IMR-90 (cell line): Measurements from ENCODE around the gene MTFR1L. TPM values are rescaled to one million over a fixed set of nuclear protein-coding genes. Genes with fewer than 3 reads are reported as not detected.

Experiments
- ATAC-seq: fragments of 200-7000 bp; cut with Tn5 transposase; 2 replicates; pipeline ENCODE4 v1.9.1; 2020; ENCODE audit warnings: low read depth, mild to moderate bottlenecking, moderate library complexity
- BruUV-seq: library from RNA; stranded (reverse); fragments of 400-500 nt; replicated peaks from 2 replicates; lab custom pipeline; 2021; lab: Mats Ljungman, UMichigan
- CTCF ChIA-PET: fragments of 300-600 bp; formaldehyde crosslinking; extraction: SDS; loops from one replicate; lab custom pipeline; 2021; ENCODE audit warnings: antibody characterized with exemption; lab: Yijun Ruan, JAX
- POLR2A ChIA-PET: fragments of 300-600 bp; sonication (Branson Sonifier 250); formaldehyde crosslinking; loops from one replicate; lab custom pipeline; 2022; ENCODE audit warnings: antibody characterized with exemption; ENCODE audit not compliant: unreplicated experiment; lab: Charles Lee
- DNase-seq: peaks from one replicate; pipeline ENCODE4 v3.0.0; 2013
- H2AFZ ChIP-seq: replicated peaks from 2 replicates; pipeline ENCODE3; 2013; ENCODE audit warnings: low read length, mild to moderate bottlenecking; ENCODE audit not compliant: poor library complexity
- H2AK5ac ChIP-seq: 2 replicates; pipeline ENCODE4 v1.6.1; 2013; ENCODE audit warnings: low read depth, low read length, inconsistent platforms
- H2AK9ac ChIP-seq: replicated peaks from 2 replicates; pipeline ENCODE3; 2013; ENCODE audit warnings: mild to moderate bottlenecking, low read depth, low read length, moderate library complexity; ENCODE audit not compliant: poor library complexity
- H2BK120ac ChIP-seq: 2 replicates; pipeline ENCODE4 v1.6.1; 2013; ENCODE audit warnings: low read depth, low read length, inconsistent platforms
- H2BK15ac ChIP-seq: 3 replicates; pipeline ENCODE4 v1.6.1; 2013; ENCODE audit warnings: low read depth, low read length, inconsistent platforms
- H2BK20ac ChIP-seq: 2 replicates; pipeline ENCODE4 v1.6.1; 2013; ENCODE audit warnings: low read depth, mild to moderate bottlenecking, inconsistent platforms, low read length, moderate library complexity
- H2BK5ac ChIP-seq: 2 replicates; pipeline ENCODE4 v1.6.1; 2013; ENCODE audit warnings: mild to moderate bottlenecking, low read depth, low read length, inconsistent platforms; ENCODE audit not compliant: poor library complexity, severe bottlenecking
- H3K14ac ChIP-seq: replicated peaks from 2 replicates; pipeline ENCODE4 v1.6.1; 2013; ENCODE audit warnings: low read depth, low read length, inconsistent platforms
- H3K18ac ChIP-seq: 2 replicates; pipeline ENCODE4 v1.6.1; 2013; ENCODE audit warnings: low read depth, low read length, control low read depth
- H3K23ac ChIP-seq: 2 replicates; pipeline ENCODE4 v1.6.1; 2013; ENCODE audit warnings: low read depth, low read length, inconsistent platforms
- H3K27ac ChIP-seq: 2 replicates; pipeline ENCODE4 v1.5.1; 2013; ENCODE audit warnings: mild to moderate bottlenecking, control low read depth, low read length; ENCODE audit not compliant: insufficient read depth
- H3K27me3 ChIP-seq: 2 replicates; pipeline ENCODE4 v1.6.1; 2013; ENCODE audit warnings: low read length; ENCODE audit not compliant: control insufficient read depth, insufficient read depth
- H3K36me3 ChIP-seq: 2 replicates; pipeline ENCODE4 v1.6.1; 2013; ENCODE audit warnings: low read length, mixed read lengths; ENCODE audit not compliant: control insufficient read depth, insufficient read depth
- H3K4ac ChIP-seq: 2 replicates; pipeline ENCODE4 v1.6.1; 2013; ENCODE audit warnings: low read depth, low read length, inconsistent platforms
- H3K4me1 ChIP-seq: 2 replicates; pipeline ENCODE4 v1.6.1; 2013; ENCODE audit warnings: low read length, mixed read lengths; ENCODE audit not compliant: control insufficient read depth, insufficient read depth
- H3K4me2 ChIP-seq: 2 replicates; pipeline ENCODE4 v1.6.1; 2013; ENCODE audit warnings: low read depth, mild to moderate bottlenecking, control low read depth, low read length, moderate library complexity
- H3K4me3 ChIP-seq: 2 replicates; pipeline ENCODE4 v1.5.1; 2013; ENCODE audit warnings: low read depth, mild to moderate bottlenecking, control low read depth, low read length, moderate library complexity; ENCODE audit not compliant: insufficient read depth
- H3K56ac ChIP-seq: 2 replicates; pipeline ENCODE4 v1.6.1; 2013; ENCODE audit warnings: low read length, inconsistent platforms; ENCODE audit not compliant: insufficient read depth; ENCODE audit errors: extremely low read depth
- H3K79me1 ChIP-seq, 2 experiments: 2 replicates each; pipeline ENCODE4 v1.6.1; 2013; ENCODE audit warnings: low read length in 2 of 2, inconsistent platforms in 1 of 2, low read depth in 1 of 2
- H3K9ac ChIP-seq: 2 replicates; pipeline ENCODE4 v1.6.1; 2013; ENCODE audit warnings: low read depth, low read length, control low read depth
- H3K9me1 ChIP-seq: 2 replicates; pipeline ENCODE4 v1.6.1; 2013; ENCODE audit warnings: low read length, inconsistent platforms; ENCODE audit not compliant: insufficient read depth
- H3K9me3 ChIP-seq: 2 replicates; pipeline ENCODE4 v1.6.1; 2013; ENCODE audit warnings: low read length; ENCODE audit not compliant: control insufficient read depth, insufficient read depth
- H4K20me1 ChIP-seq: 2 replicates; pipeline ENCODE4 v1.6.1; 2013; ENCODE audit warnings: low read length, inconsistent platforms; ENCODE audit not compliant: insufficient read depth
- H4K5ac ChIP-seq: 2 replicates; pipeline ENCODE4 v1.6.1; 2013; ENCODE audit warnings: mild to moderate bottlenecking, low read depth, low read length, control low read depth
- H4K8ac ChIP-seq, 2 experiments: 2 replicates each; pipeline ENCODE4 v1.6.1; 2013; ENCODE audit warnings: low read depth in 2 of 2, low read length in 2 of 2, control low read depth in 1 of 2, inconsistent platforms in 1 of 2
- H4K91ac ChIP-seq: 2 replicates; pipeline ENCODE4 v1.6.1; 2013; ENCODE audit warnings: low read depth, low read length, inconsistent platforms; ENCODE audit not compliant: insufficient read depth
- MXI1 ChIP-seq: IDR thresholded peaks from 2 replicates; pipeline ENCODE4 v1.6.1; 2012; ENCODE audit warnings: low read depth, mild to moderate bottlenecking, low read length, moderate library complexity, borderline replicate concordance
- RFX5 ChIP-seq: IDR thresholded peaks from 2 replicates; pipeline ENCODE4 v1.8.0; 2012; ENCODE audit warnings: low read depth, mild to moderate bottlenecking, low read length, moderate library complexity
- WGBS, 2 experiments: methylation state at CpG; one replicate each; pipeline versions ENCODE4 v1.1.5 to v1.1.7; 2013; ENCODE audit warnings: missing lambda C conversion rate in 2 of 2; ENCODE audit not compliant: insufficient read length in 1 of 2; ENCODE audit errors: extremely low coverage in 2 of 2; 5-methylcytosine and 5-hydroxymethylcytosine counted together
- dilution Hi-C: fragments of 300-500 bp; cut with HindIII; formaldehyde crosslinking; loops from one replicate; pipeline ENCODE4 v1.14.3; 2018; ENCODE audit warnings: low sequenced_read_pairs; ENCODE audit not compliant: unreplicated experiment
- in situ Hi-C: fragments of 300-500 bp; cut with MboI; formaldehyde crosslinking; loops from 3 replicates; pipeline ENCODE4 v1.14.3; 2019; ENCODE audit warnings: low sequenced_read_pairs, inconsistent platforms, mixed read lengths
- intact Hi-C: fragments of 100-400 bp; cut with micrococcal nuclease; formaldehyde crosslinking; loops from 2 replicates; pipeline ENCODE4 v1.10.0; 2022
- polyA plus RNA-seq, 3 experiments: library from polyadenylated mRNA; depleted of rRNA; stranded (reverse); fragments of >200 nt; gene quantifications; 2 replicates each; pipeline ENCODE4 v1.2.3, GENCODE V29; 2012; ENCODE audit warnings: low replicate concordance in 1 of 3
- total RNA-seq: library from RNA; depleted of rRNA; stranded (reverse); fragments of >200 nt; gene quantifications from 2 replicates; pipeline ENCODE4 v1.2.3, GENCODE V29; 2012

MTFR1L gene
- total and polyA plus RNA-seq, 2 of the 4 experiments (the other 2 are of a cell fraction) = 69.1 to 69.7 TPM

DNA sequence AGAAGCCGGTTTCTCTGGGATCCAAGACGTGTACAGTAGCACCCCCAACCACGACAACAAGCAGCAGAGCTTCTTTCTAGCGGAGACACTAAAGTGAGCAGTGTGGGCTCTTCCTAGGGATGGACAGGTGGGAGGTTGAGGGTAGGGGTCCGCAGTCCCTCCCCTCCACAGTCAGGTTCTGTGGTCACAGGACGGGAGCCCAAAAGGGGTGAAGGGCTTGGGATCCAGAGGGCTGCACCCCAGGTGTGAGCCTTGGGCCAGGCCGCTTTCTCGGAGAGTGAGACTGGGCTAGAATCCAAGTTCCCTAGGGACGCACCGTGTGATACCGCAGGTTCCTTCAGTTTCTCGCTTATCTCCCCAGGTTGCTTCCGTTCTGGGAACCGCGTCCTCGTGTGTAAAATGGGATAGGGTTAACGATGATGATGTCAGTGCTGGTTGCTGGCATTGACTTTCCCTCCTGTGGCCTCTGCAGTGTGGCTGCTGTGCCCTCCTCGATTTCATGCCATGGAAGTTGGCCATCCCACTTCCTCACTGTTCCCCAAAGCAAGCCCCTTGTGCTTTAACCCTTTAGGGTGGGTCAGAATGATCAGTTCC, 37.0 kb upstream of the MTFR1L start:
- 87% methylated on average over 7 of the region's 18 CpGs; no CpG with 5 or more reads in 1 of the 2 experiments for WGBS, 2 experiments
- Histone ChIP-seq H4K20me1 (no peaks in the 10 kb centered on the region; the same call in 1 of the 2 replicates), H3K27me3 (no peaks in the 10 kb centered on the region), H3K36me3 (peaks cover 20% of the 10 kb centered on the region; the same call in 1 of the 2 replicates), H3K18ac (no peak overlapping the region), H2AFZ (no peak overlapping the region), H3K4me3 (no peak overlapping the region), H2BK5ac (no peak overlapping the region), H4K91ac (no peak overlapping the region), H3K9ac (no peak overlapping the region), H4K5ac (no peak overlapping the region), H3K23ac (no peak overlapping the region), H3K14ac (no peak overlapping the region), H2BK20ac (no peak overlapping the region), H3K56ac (no peak overlapping the region), H3K4me1 (peaks cover 17% of the 10 kb centered on the region), H3K79me1 (no peaks in the 10 kb centered on the region), H3K4me2 (no peak overlapping the region), H3K9me3 (no peaks in the 10 kb centered on the region), H2BK15ac (no peak overlapping the region), H3K27ac (no peak overlapping the region), H4K8ac (no peak overlapping the region), H3K4ac (0 out of 2 replicates have a peak overlapping the region, but pooled peaks have one; percentile 35), H2AK5ac (no peak overlapping the region), H2BK120ac (no peak overlapping the region), H3K9me1 (peaks cover 10% of the 10 kb centered on the region), H2AK9ac (no peak overlapping the region)
- dilution Hi-C loops = no loop called here
- no TSS peak for BruUV-seq
- in situ Hi-C loops = no loop called here
- ChIA-PET POLR2A (no interaction called here), CTCF (no interaction called here)
- DNase-seq = no peak
- TF ChIP-seq RFX5 (no peak), MXI1 (no peak)
- intact Hi-C loops = no loop called here
- no peak for ATAC-seq
